HFFc6 (cell line): ENCODE measurements around the gene SRPRA. TPM values are rescaled to one million over a fixed set of nuclear protein-coding genes. Genes with fewer than 3 reads are reported as not detected.

Source experiments
- DNase-seq: peaks from one replicate; pipeline ENCODE4 v3.0.0-alpha.2; 2018
- H3K27ac Mint-ChIP-seq: 2 replicates; pipeline ENCODE4 v1.8.0; 2020; ENCODE audit warnings: mild to moderate bottlenecking, mixed read lengths
- H3K27me3 Mint-ChIP-seq: 2 replicates; pipeline ENCODE4 v1.8.0; 2021; ENCODE audit warnings: mild to moderate bottlenecking, moderate library complexity, mixed read lengths; ENCODE audit not compliant: insufficient read depth
- H3K36me3 Mint-ChIP-seq: 2 replicates; pipeline ENCODE4 v1.8.0; 2021; ENCODE audit warnings: low read depth, mixed read lengths
- H3K4me1 Mint-ChIP-seq: 2 replicates; pipeline ENCODE4 v1.8.0; 2020; ENCODE audit warnings: low read depth, mixed read lengths
- H3K4me3 Mint-ChIP-seq: 2 replicates; pipeline ENCODE4 v1.8.0; 2020; ENCODE audit warnings: mild to moderate bottlenecking, moderate library complexity, mixed read lengths
- H3K9me3 Mint-ChIP-seq: 2 replicates; pipeline ENCODE4 v1.8.0; 2020; ENCODE audit warnings: mild to moderate bottlenecking, mixed read lengths
- CTCF ChIP-seq: fragments of 200-600 bp; sonication (generic); IDR thresholded peaks from 2 replicates; pipeline ENCODE4 v1.5.0; 2021; ENCODE audit warnings: antibody characterized with exemption, mild to moderate bottlenecking
- total RNA-seq, 6 experiments: library from RNA; stranded (reverse); fragmentation: NEBNext Ultra II Directional; extraction: Animal tissue kit (Norgen Biotek cat#: 25700); gene quantifications; 2 replicates in 1 of 6; 3 replicates in 5 of 6; pipeline ENCODE4 v1.2.3, GENCODE V29; 2021

Gene SRPRA
- total RNA-seq, 6 experiments from 2014 or later = 153 to 177 (median 162) TPM

GRCh38 chr11:126229858-126230540 is 38.7 kb downstream of the SRPRA start:
- H3K27ac Mint-ChIP-seq = no peak overlapping the region

GRCh38 chr11:126226334-126227084 is 42.2 kb downstream of the SRPRA start:
- H3K27me3 Mint-ChIP-seq = no peaks in the 10 kb centered on the region; the same call in 1 of the 2 replicates
- no peak overlapping the region for H3K4me3 Mint-ChIP-seq
- no peak for TF ChIP-seq CTCF
- DNase-seq = no peak
- H3K4me1 Mint-ChIP-seq = peaks cover 26% of the 10 kb centered on the region
- no peak overlapping the region for H3K27ac Mint-ChIP-seq
- no peaks in the 10 kb centered on the region for H3K36me3 Mint-ChIP-seq
- H3K9me3 Mint-ChIP-seq = no peaks in the 10 kb centered on the region

More at GRCh38 chr11:126229858-126230540, 38.7 kb downstream of the SRPRA start:
- DNase-seq = no peak
- no peak overlapping the region for H3K4me3 Mint-ChIP-seq
- no peaks in the 10 kb centered on the region for H3K9me3 Mint-ChIP-seq
- no peaks in the 10 kb centered on the region; the same call in 1 of the 2 replicates for H3K27me3 Mint-ChIP-seq
- no peak for TF ChIP-seq CTCF
- H3K36me3 Mint-ChIP-seq = no peaks in the 10 kb centered on the region
- H3K4me1 Mint-ChIP-seq = peaks cover 33% of the 10 kb centered on the region

- Mint-ChIP-seq H3K27me3 (no peaks in the 10 kb centered on the region; the same call in 1 of the 2 replicates), H3K9me3 (no peaks in the 10 kb centered on the region), H3K4me1 (peaks cover 20% of the 10 kb centered on the region), H3K27ac (no peak overlapping the region), H3K36me3 (no peaks in the 10 kb centered on the region), H3K4me3 (no peak overlapping the region)
- no peak for DNase-seq
- TF ChIP-seq CTCF = no peak
Measured at GRCh38 chr11:126225295-126225665, 43.4 kb downstream of the SRPRA start.

GRCh38 chr11:126224647-126225294 is 43.9 kb downstream of the SRPRA start:
- Mint-ChIP-seq H3K4me1 (peaks cover 15% of the 10 kb centered on the region), H3K9me3 (no peaks in the 10 kb centered on the region), H3K27me3 (no peaks in the 10 kb centered on the region; the same call in 1 of the 2 replicates), H3K4me3 (no peak overlapping the region), H3K27ac (no peak overlapping the region), H3K36me3 (no peaks in the 10 kb centered on the region)
- DNase-seq = no peak
- no peak for TF ChIP-seq CTCF

- no peak for DNase-seq
- Mint-ChIP-seq H3K27me3 (no peaks in the 10 kb centered on the region), H3K27ac (no peak overlapping the region), H3K36me3 (no peaks in the 10 kb centered on the region), H3K4me3 (no peak overlapping the region), H3K4me1 (peaks cover 2% of the 10 kb centered on the region), H3K9me3 (no peaks in the 10 kb centered on the region)
- TF ChIP-seq CTCF = no peak
Measured at GRCh38 chr11:126219547-126219946, 49.1 kb downstream of the SRPRA start.
